ENCODE data around the gene FCMR. TPM values are rescaled to one million over a fixed set of nuclear protein-coding genes. Genes with fewer than 3 reads are reported as not detected.
A peak's percentile ranks its signal among the peaks of the same experiment; 100 is the strongest.

Gene FCMR
- total RNA-seq, 4 donors from 2014 or later: 1.8 to 3.1 (median 2.6) TPM

DNA sequence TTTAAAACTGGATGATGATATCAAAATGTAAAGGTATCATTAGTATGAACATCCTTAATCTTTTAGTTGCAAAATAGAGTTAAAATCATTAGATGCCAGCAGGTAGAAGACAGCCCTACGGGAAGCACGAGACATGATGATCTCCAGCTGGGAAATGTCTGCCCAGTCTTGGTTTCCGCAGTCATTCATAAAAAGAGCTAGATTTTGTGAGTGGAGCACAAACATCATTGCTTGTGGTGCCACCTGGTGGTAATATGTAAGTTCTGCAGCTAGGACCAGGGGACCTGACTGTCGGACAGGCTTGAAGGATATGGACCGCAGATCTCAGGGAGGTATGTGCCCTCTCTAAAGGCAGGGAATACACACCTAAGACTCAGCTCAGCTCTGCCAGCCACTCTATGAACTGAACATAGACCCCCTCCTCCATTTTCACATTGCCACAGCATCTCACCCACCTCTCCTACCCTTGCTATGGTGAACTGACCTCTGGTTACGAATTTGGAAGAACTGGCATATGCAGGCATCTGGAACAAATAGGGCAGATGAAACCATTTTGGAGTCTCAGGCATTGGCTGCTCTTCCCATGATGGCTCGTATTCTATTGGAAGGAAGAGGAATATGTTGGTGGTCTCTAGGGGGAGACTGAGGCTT is 9.2 kb downstream of the FCMR start:
- H3K27ac ChIP-seq: no peak overlapping the region
- TF ChIP-seq EP300 (IDR thresholded peaks at IDR 0.05): no peak
- TF ChIP-seq, protein P1, sequence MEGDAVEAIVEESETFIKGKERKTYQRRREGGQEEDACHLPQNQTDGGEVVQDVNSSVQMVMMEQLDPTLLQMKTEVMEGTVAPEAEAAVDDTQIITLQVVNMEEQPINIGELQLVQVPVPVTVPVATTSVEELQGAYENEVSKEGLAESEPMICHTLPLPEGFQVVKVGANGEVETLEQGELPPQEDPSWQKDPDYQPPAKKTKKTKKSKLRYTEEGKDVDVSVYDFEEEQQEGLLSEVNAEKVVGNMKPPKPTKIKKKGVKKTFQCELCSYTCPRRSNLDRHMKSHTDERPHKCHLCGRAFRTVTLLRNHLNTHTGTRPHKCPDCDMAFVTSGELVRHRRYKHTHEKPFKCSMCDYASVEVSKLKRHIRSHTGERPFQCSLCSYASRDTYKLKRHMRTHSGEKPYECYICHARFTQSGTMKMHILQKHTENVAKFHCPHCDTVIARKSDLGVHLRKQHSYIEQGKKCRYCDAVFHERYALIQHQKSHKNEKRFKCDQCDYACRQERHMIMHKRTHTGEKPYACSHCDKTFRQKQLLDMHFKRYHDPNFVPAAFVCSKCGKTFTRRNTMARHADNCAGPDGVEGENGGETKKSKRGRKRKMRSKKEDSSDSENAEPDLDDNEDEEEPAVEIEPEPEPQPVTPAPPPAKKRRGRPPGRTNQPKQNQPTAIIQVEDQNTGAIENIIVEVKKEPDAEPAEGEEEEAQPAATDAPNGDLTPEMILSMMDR (IDR thresholded peaks at IDR 0.05): peak; percentile 75 to 87 (median 78)
- peak; percentile 60 to 80 for DNase-seq (ENCODE audit: low spot score in 2 of 2)
- peaks cover 0 to 29% of the 10 kb centered on the region in 2 donors for H3K27me3 ChIP-seq
- H3K36me3 ChIP-seq: no peaks in the 10 kb centered on the region
- WGBS, 2 donors: 23 to 24% methylated on average over 7 of the region's 7 CpGs
- H3K4me1 ChIP-seq: peaks cover 0 to 20% (median 15%) of the 10 kb centered on the region in 4 donors
- no peak overlapping the region for H3K4me3 ChIP-seq
- H3K9me3 ChIP-seq: no peaks in the 10 kb centered on the region

DNA sequence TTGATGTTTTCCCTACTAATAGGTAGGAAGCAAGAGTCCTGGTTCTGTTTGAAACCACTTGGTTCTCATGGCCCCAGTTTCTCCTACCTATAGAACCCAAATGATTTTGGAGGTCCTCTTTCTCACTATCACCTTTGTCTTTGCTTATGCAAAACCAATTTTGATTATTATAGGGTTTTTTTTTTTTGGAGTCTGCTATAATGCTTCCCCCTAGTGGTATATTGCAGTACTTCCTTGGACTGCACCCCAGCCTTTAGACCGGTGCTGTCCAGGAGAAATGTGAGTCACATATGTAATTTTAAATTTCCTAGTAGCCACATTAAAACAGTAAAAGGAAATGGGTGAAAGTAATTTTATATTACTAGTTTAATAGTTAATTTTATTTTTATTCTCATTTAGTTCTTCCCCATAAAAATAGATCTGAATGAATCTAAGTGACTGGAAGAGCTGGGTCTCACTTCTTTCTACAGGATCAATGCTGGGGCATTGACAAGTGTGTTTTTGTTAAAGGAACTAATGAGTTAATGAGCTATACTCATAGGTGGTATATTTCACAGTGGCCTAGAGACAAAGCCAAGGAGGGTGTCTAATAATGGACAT is 10.6 kb downstream of the FCMR start:
- WGBS, 2 donors: 0% methylated on average over 1 of the region's 1 CpG
- H3K27me3 ChIP-seq: peaks cover 0 to 34% of the 10 kb centered on the region in 2 donors
- no peaks in the 10 kb centered on the region for H3K9me3 ChIP-seq
- DNase-seq (ENCODE audit: low spot score in 2 of 2): peak in 1 of 2 donors; percentile 73
- H3K4me3 ChIP-seq: no peak overlapping the region
- TF ChIP-seq, protein P1 (IDR thresholded peaks at IDR 0.05): peak; percentile 44 to 79 (median 78)
- TF ChIP-seq POLR2A (IDR thresholded peaks at IDR 0.05): no peak
- H3K36me3 ChIP-seq: no peaks in the 10 kb centered on the region
- no peak overlapping the region for H3K27ac ChIP-seq
- H3K4me1 ChIP-seq: peaks cover 0 to 20% (median 15%) of the 10 kb centered on the region in 4 donors

DNA sequence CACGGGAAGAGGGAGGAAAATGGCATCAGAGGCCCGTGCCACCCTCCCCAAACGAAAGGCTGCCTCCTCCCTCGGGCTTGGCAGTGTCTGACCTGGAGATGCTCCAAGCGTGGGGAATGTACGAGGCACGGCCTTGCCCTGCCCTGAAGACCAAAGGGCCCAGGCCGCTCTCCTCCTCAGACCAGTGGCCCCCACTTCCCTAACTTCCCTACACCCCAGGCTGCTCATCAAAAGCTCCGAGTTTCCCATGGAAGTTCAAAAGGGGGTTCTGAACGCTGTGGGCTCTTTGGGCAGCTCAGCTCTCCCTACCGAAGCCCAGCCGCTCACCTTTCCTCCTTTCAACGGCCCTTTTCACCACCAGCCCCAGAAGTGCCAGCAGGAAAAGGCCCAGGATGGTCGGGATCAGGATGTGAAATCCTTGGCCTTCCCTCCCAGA is 11.8 kb downstream of the FCMR start:
- H3K27me3 ChIP-seq: peaks cover 0 to 34% of the 10 kb centered on the region in 2 donors
- peak overlapping the region; percentile 20 to 57 (median 30) for H3K4me3 ChIP-seq
- WGBS, 2 donors: 24 to 25% methylated on average over 10 to 14 of the region's 14 CpGs
- TF ChIP-seq POLR2A (IDR thresholded peaks at IDR 0.05) (no peak), EP300 (IDR thresholded peaks at IDR 0.05) (no peak)
- TF ChIP-seq, protein P1 (IDR thresholded peaks at IDR 0.05): no peak
- DNase-seq (ENCODE audit: low spot score in 2 of 2): no peak
- H3K4me1 ChIP-seq: peaks cover 0 to 20% (median 15%) of the 10 kb centered on the region in 4 donors
- peak overlapping the region in 1 of 4 donors; percentile 39 for H3K27ac ChIP-seq
- H3K9me3 ChIP-seq: no peaks in the 10 kb centered on the region
- H3K36me3 ChIP-seq: no peaks in the 10 kb centered on the region

DNA sequence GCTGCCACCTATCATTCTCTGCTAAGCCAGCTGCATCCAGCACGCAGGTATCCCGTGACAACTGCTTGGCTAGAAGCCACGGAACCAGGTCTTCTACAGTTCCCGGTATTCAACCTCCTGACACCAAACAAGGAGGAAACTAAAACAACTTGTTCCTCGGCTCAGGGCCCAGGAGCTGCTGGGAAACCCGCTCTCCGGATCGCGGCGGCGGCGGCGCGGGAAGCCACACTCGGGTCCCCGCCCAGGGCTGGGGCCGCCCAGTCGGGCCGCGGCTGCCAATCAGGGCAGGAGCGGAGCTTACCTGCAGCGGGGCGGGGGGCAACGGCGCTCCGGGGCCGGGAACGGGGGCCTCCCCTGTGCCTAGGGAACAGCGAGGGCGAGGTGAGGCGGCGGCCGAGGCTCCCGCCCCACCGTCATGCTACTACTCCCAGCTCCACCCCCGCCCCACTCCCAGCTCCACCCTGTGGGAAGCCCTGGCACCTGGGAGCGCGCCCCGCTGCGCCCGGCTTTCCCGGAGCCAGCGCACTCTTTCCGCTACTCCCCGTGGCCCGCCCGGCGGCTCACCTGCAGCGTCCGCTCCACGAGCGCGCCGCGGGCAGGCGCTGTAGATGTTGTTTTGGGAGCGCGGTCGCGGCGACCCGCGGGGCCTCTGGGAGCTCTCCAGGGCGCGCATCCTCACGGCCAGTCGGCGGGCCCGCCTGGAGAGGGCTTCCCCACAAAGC is 12.4 kb downstream of the FCMR start:
- Histone ChIP-seq H3K4me1 (peaks cover 0 to 20% (median 15%) of the 10 kb centered on the region in 4 donors), H3K36me3 (no peaks in the 10 kb centered on the region), H3K9me3 (no peaks in the 10 kb centered on the region), H3K27ac (peak overlapping the region in 1 of 4 donors; percentile 39), H3K27me3 (peaks cover 0 to 34% of the 10 kb centered on the region in 2 donors), H3K4me3 (peak overlapping the region; percentile 20 to 57 (median 30))
- no peak for TF ChIP-seq EP300 (IDR thresholded peaks at IDR 0.05)
- TF ChIP-seq POLR2A (IDR thresholded peaks at IDR 0.05): no peak
- TF ChIP-seq, protein P1 (IDR thresholded peaks at IDR 0.05): no peak
- DNase-seq (ENCODE audit: low spot score in 2 of 2): peak; percentile 27 to 44
- WGBS, 2 donors: 2 to 5% methylated on average over 26 to 42 of the region's 69 CpGs

Data from tibial nerve (tissue), 4 donors.